Osteoblast (primary cell): ENCODE results near the gene AOPEP. TPM values are rescaled to one million over a fixed set of nuclear protein-coding genes. Genes with fewer than 3 reads are reported as not detected.

Experiments used
- DNase-seq: peaks from one replicate; pipeline ENCODE4 v3.0.0; 2011; ENCODE audit warnings: low spot score, mixed read lengths; ENCODE audit not compliant: insufficient read length; ENCODE audit errors: missing footprints
- H2AFZ ChIP-seq: 2 replicates; pipeline ENCODE4 v1.6.0; 2011; ENCODE audit warnings: mild to moderate bottlenecking, low read length
- H3K27ac ChIP-seq: 2 replicates; pipeline ENCODE4 v1.5.1; 2011; ENCODE audit warnings: mild to moderate bottlenecking, low read depth, low read length, moderate library complexity
- H3K27me3 ChIP-seq: 2 replicates; pipeline ENCODE4 v1.6.0; 2012; ENCODE audit warnings: mild to moderate bottlenecking, control low read depth, inconsistent platforms, low read length, moderate library complexity; ENCODE audit not compliant: insufficient read depth
- H3K36me3 ChIP-seq: 2 replicates; pipeline ENCODE4 v1.5.1; 2011; ENCODE audit warnings: mild to moderate bottlenecking, low read length, control low read depth, moderate library complexity; ENCODE audit not compliant: insufficient read depth
- H3K4me1 ChIP-seq: 2 replicates; pipeline ENCODE4 v1.5.1; 2011; ENCODE audit warnings: mild to moderate bottlenecking, low read length, control low read depth, moderate library complexity; ENCODE audit not compliant: insufficient read depth
- H3K4me2 ChIP-seq: 2 replicates; pipeline ENCODE4 v1.6.0; 2011; ENCODE audit warnings: mild to moderate bottlenecking, low read length; ENCODE audit not compliant: insufficient read depth
- H3K4me3 ChIP-seq: fragments of 200-600 bp; sonication (generic); 3 replicates; pipeline ENCODE4 v1.5.1; 2012; ENCODE audit warnings: mild to moderate bottlenecking, low read length, inconsistent platforms; ENCODE audit not compliant: insufficient read depth
- H3K79me2 ChIP-seq: 2 replicates; pipeline ENCODE4 v1.6.0; 2012; ENCODE audit warnings: mild to moderate bottlenecking, low read length, control low read depth, inconsistent platforms; ENCODE audit not compliant: insufficient read depth
- H3K9me3 ChIP-seq: 2 replicates; pipeline ENCODE4 v1.5.1; 2011; ENCODE audit warnings: low read depth, low read length, control low read depth
- H4K20me1 ChIP-seq: 2 replicates; pipeline ENCODE4 v1.6.0; 2012; ENCODE audit warnings: mild to moderate bottlenecking, low read length, control low read depth; ENCODE audit not compliant: insufficient read depth
- CTCF ChIP-seq: IDR thresholded peaks from 2 replicates; pipeline ENCODE4 v1.5.1; 2011; ENCODE audit warnings: mild to moderate bottlenecking, low read depth, low read length, moderate library complexity; ENCODE audit errors: extremely low read depth
- total RNA-seq: library from RNA; depleted of rRNA; stranded (reverse); fragments of >200 nt; gene quantifications from 2 replicates; pipeline ENCODE4 v1.2.3, GENCODE V29; 2012

Gene AOPEP
- total RNA-seq, 1 donor = 131 TPM

- no peak overlapping the region for H3K4me3 ChIP-seq
- H3K36me3 ChIP-seq = peaks cover 14% of the 10 kb centered on the region
- peaks cover 28% of the 10 kb centered on the region for H3K79me2 ChIP-seq
- DNase-seq = no peak
- no peak overlapping the region for H3K4me2 ChIP-seq
- no peak overlapping the region for H3K27ac ChIP-seq
- H3K9me3 ChIP-seq = no peaks in the 10 kb centered on the region
- H4K20me1 ChIP-seq = no peaks in the 10 kb centered on the region
- H3K4me1 ChIP-seq = peaks cover 7% of the 10 kb centered on the region
- no peaks in the 10 kb centered on the region for H3K27me3 ChIP-seq
- TF ChIP-seq CTCF = no peak
- no peak overlapping the region for H2AFZ ChIP-seq
Observed at GRCh38 chr9:95001720-95002119, 275.2 kb downstream of the AOPEP start.

GRCh38 chr9:95003689-95004410 lies 277.4 kb downstream of the AOPEP start:
- Histone ChIP-seq H3K4me2 (peak overlapping the region; percentile 74), H3K27me3 (no peaks in the 10 kb centered on the region), H3K4me3 (peak overlapping the region; percentile 81), H3K4me1 (peaks cover 28% of the 10 kb centered on the region), H3K79me2 (peaks cover 49% of the 10 kb centered on the region), H3K36me3 (peaks cover 33% of the 10 kb centered on the region), H3K27ac (peak overlapping the region; percentile 92), H2AFZ (peak overlapping the region; percentile 47), H3K9me3 (no peaks in the 10 kb centered on the region), H4K20me1 (peaks cover 3% of the 10 kb centered on the region)
- TF ChIP-seq CTCF = no peak
- peak; percentile 93 for DNase-seq

GRCh38 chr9:95004411-95005277 lies 278.1 kb downstream of the AOPEP start:
- H3K4me1 ChIP-seq = peaks cover 34% of the 10 kb centered on the region
- peak; percentile 91 for DNase-seq
- no peaks in the 10 kb centered on the region for H3K9me3 ChIP-seq
- peak overlapping the region; percentile 98 for H3K27ac ChIP-seq
- peaks cover 3% of the 10 kb centered on the region for H4K20me1 ChIP-seq
- H3K36me3 ChIP-seq = peaks cover 40% of the 10 kb centered on the region
- H3K4me2 ChIP-seq = peak overlapping the region; percentile 74
- peak overlapping the region; percentile 47 for H2AFZ ChIP-seq
- no peaks in the 10 kb centered on the region for H3K27me3 ChIP-seq
- peaks cover 56% of the 10 kb centered on the region for H3K79me2 ChIP-seq
- peak overlapping the region; percentile 91 for H3K4me3 ChIP-seq
- TF ChIP-seq CTCF = no peak
